Progenitor cell of endocrine pancreas (in vitro differentiated cells): ENCODE measurements around the gene PPP1R14D. TPM values are rescaled to one million over a fixed set of nuclear protein-coding genes. Genes with fewer than 3 reads are reported as not detected.
A peak's percentile ranks its signal among the peaks of the same experiment; 100 is the strongest.

Source experiments
- DNase-seq: peaks from one replicate; pipeline ENCODE4 v3.0.0; 2021; ENCODE audit warnings: low spot score; ENCODE audit not compliant: unreplicated experiment
- H3K27ac Mint-ChIP-seq: 2 replicates; pipeline ENCODE4 v1.8.0; 2021; ENCODE audit warnings: mild to moderate bottlenecking, moderate library complexity, mixed read lengths
- H3K27me3 Mint-ChIP-seq: 2 replicates; pipeline ENCODE4 v1.8.0; 2021; ENCODE audit warnings: mixed read lengths
- H3K36me3 Mint-ChIP-seq: 2 replicates; pipeline ENCODE4 v1.8.0; 2022; ENCODE audit warnings: mixed read lengths; ENCODE audit not compliant: insufficient read depth
- H3K4me1 Mint-ChIP-seq: 2 replicates; pipeline ENCODE4 v1.8.0; 2021; ENCODE audit warnings: low read depth, mixed read lengths
- H3K4me3 Mint-ChIP-seq: 2 replicates; pipeline ENCODE4 v1.8.0; 2021; ENCODE audit warnings: low read depth, mild to moderate bottlenecking, moderate library complexity, mixed read lengths
- H3K9me3 Mint-ChIP-seq: 2 replicates; pipeline ENCODE4 v1.8.0; 2021; ENCODE audit warnings: low read depth, mixed read lengths
- CTCF ChIP-seq: fragments of 200-600 bp; sonication (generic); IDR thresholded peaks from one replicate; pipeline ENCODE4 v1.5.0; 2021; ENCODE audit warnings: antibody characterized with exemption, mild to moderate bottlenecking; ENCODE audit not compliant: unreplicated experiment
- total RNA-seq: library from RNA; stranded (reverse); gene quantifications from 2 replicates; pipeline ENCODE4 v1.2.1, GENCODE V29; 2021

Gene PPP1R14D
- total RNA-seq, 1 donor from 2014 or later: 0.81 TPM

- Mint-ChIP-seq H3K4me1 (peaks cover 27% of the 10 kb centered on the region), H3K27ac (peak overlapping the region; percentile 87)
These were observed 22.1 kb upstream of the PPP1R14D start for GRCh38 chr15:40850576-40851112.

GRCh38 chr15:40847223-40847961 lies 18.9 kb upstream of the PPP1R14D start:
- Mint-ChIP-seq H3K36me3 (peaks cover 17% of the 10 kb centered on the region), H3K27me3 (no peaks in the 10 kb centered on the region), H3K4me3 (peak overlapping the region; percentile 96), H3K4me1 (peaks cover 37% of the 10 kb centered on the region), H3K27ac (peak overlapping the region; percentile 99), H3K9me3 (no peaks in the 10 kb centered on the region)
- TF ChIP-seq CTCF: no peak
- DNase-seq: peak; percentile 49

More at GRCh38 chr15:40850576-40851112, 22.1 kb upstream of the PPP1R14D start:
- no peak overlapping the region for H3K4me3 Mint-ChIP-seq
- no peak for DNase-seq
- no peaks in the 10 kb centered on the region for H3K9me3 Mint-ChIP-seq
- no peak for TF ChIP-seq CTCF
- peaks cover 18% of the 10 kb centered on the region for H3K36me3 Mint-ChIP-seq
- H3K27me3 Mint-ChIP-seq: no peaks in the 10 kb centered on the region

GRCh38 chr15:40846841-40847222 lies 18.3 kb upstream of the PPP1R14D start:
- peak overlapping the region; percentile 96 for H3K4me3 Mint-ChIP-seq
- H3K27ac Mint-ChIP-seq: peak overlapping the region; percentile 99
- no peaks in the 10 kb centered on the region for H3K27me3 Mint-ChIP-seq
- peaks cover 37% of the 10 kb centered on the region for H3K4me1 Mint-ChIP-seq
- peaks cover 17% of the 10 kb centered on the region for H3K36me3 Mint-ChIP-seq
- TF ChIP-seq CTCF: no peak
- no peak for DNase-seq
- H3K9me3 Mint-ChIP-seq: no peaks in the 10 kb centered on the region

- Mint-ChIP-seq H3K4me3 (peak overlapping the region; percentile 96), H3K9me3 (no peaks in the 10 kb centered on the region), H3K27ac (peak overlapping the region; percentile 99), H3K36me3 (peaks cover 11% of the 10 kb centered on the region), H3K4me1 (peaks cover 37% of the 10 kb centered on the region), H3K27me3 (no peaks in the 10 kb centered on the region)
- TF ChIP-seq CTCF: no peak
- peak; percentile 41 for DNase-seq
These were observed 17.2 kb upstream of the PPP1R14D start for GRCh38 chr15:40845511-40846284.

GRCh38 chr15:40845036-40845435 lies 16.5 kb upstream of the PPP1R14D start:
- H3K4me3 Mint-ChIP-seq: peak overlapping the region; percentile 96

More at GRCh38 chr15:40845036-40845435, 16.5 kb upstream of the PPP1R14D start:
- no peak for DNase-seq
- Mint-ChIP-seq H3K27ac (peak overlapping the region; percentile 99), H3K9me3 (no peaks in the 10 kb centered on the region), H3K27me3 (no peaks in the 10 kb centered on the region), H3K36me3 (peaks cover 8% of the 10 kb centered on the region), H3K4me1 (peaks cover 37% of the 10 kb centered on the region)
- TF ChIP-seq CTCF: no peak
